ENCODE data around the gene SNRNP25. TPM values are rescaled to one million over a fixed set of nuclear protein-coding genes. Genes with fewer than 3 reads are reported as not detected.

SNRNP25 gene
- total RNA-seq, 1 donor: 15.8 TPM

GRCh38 chr16:57711-58110, 4.1 kb downstream of the SNRNP25 start:
- TF ChIP-seq CTCF (IDR thresholded peaks at IDR 0.05; ENCODE audit: insufficient read depth, low read length): no peak
- DNase-seq (ENCODE audit: low read depth): peak; percentile 54

GRCh38 chr16:58491-59439, 5.1 kb downstream of the SNRNP25 start:
- no peak for TF ChIP-seq CTCF (IDR thresholded peaks at IDR 0.05; ENCODE audit: insufficient read depth, low read length)
- no peak overlapping the region for H3K4me3 ChIP-seq (ENCODE audit: low read depth, low read length)
- DNase-seq (ENCODE audit: low read depth): no peak

More at GRCh38 chr16:57711-58110, 4.1 kb downstream of the SNRNP25 start:
- H3K4me3 ChIP-seq (ENCODE audit: low read depth, low read length): no peak overlapping the region

GRCh38 chr16:59440-60059, 5.9 kb downstream of the SNRNP25 start:
- no peak for DNase-seq (ENCODE audit: low read depth)
- no peak for TF ChIP-seq CTCF (IDR thresholded peaks at IDR 0.05; ENCODE audit: insufficient read depth, low read length)
- H3K4me3 ChIP-seq (ENCODE audit: low read depth, low read length): no peak overlapping the region

- H3K4me3 ChIP-seq (ENCODE audit: low read depth, low read length): no peak overlapping the region
- no peak for DNase-seq (ENCODE audit: low read depth)
- TF ChIP-seq CTCF (IDR thresholded peaks at IDR 0.05; ENCODE audit: insufficient read depth, low read length): no peak
Observed at GRCh38 chr16:60166-60565, 6.5 kb downstream of the SNRNP25 start.

- no peak overlapping the region for H3K4me3 ChIP-seq (ENCODE audit: low read depth, low read length)
- TF ChIP-seq CTCF (IDR thresholded peaks at IDR 0.05; ENCODE audit: insufficient read depth, low read length): no peak
- no peak for DNase-seq (ENCODE audit: low read depth)
Observed at GRCh38 chr16:60929-61878, 7.6 kb downstream of the SNRNP25 start.

- DNase-seq (ENCODE audit: low read depth): no peak
- TF ChIP-seq CTCF (IDR thresholded peaks at IDR 0.05; ENCODE audit: insufficient read depth, low read length): no peak
- no peak overlapping the region for H3K4me3 ChIP-seq (ENCODE audit: low read depth, low read length)
Observed at GRCh38 chr16:61879-62281, 8.3 kb downstream of the SNRNP25 start.
